NCI-H1436 (cell line): ENCODE measurements around the gene ARRDC1.
"Not testable (repeated sequence)": the region's sequence is repeated elsewhere in the genome, so short reads cannot be mapped to it uniquely, and the experiment has no call there.

ENCODE experiments used
- DNase-seq: peaks from one replicate; lab custom pipeline; 2025; lab: John Stamatoyannopoulos, UW

The ARRDC1 gene

DNA sequence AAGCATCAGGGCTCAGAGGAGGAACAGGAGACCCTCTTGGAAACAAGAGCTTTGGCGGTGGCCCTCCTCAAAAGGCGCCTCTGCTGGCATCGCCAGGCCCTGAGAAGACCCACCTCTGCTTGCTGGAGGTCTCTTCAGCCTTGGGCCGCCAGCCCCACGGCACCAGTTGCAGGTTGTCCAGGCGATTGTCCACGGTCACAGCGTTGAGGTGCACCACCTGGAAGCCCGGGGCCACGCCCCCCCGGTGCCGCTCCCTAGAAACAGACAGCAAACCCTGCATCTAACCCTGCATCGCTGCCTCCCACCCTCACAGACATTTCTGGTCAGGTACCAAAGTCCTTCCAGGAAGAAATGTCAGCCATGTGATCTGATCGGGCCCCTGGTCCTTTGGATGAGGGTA is 18.6 kb upstream of the ARRDC1 start:
- DNase-seq = no peak

DNA sequence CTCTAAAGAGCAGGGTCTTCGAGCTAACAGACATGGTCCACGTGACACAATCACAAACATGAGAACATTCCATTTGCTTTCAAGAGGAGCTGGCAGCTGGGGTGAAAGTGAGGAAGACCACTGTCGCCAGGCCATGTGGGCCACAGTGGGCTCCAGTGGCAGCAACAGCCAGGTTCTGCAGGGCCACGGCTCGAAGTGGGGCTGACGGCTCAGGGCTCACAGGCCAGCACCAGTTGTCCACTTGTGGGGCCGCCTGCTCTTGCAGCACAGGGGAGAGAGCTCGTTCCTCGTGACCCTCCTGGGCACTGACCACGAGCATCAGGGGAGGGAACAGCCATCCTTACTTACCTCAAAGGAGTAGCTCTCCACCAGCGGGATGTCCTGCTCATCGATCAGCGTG is 17.2 kb upstream of the ARRDC1 start:
- DNase-seq = no peak

DNA sequence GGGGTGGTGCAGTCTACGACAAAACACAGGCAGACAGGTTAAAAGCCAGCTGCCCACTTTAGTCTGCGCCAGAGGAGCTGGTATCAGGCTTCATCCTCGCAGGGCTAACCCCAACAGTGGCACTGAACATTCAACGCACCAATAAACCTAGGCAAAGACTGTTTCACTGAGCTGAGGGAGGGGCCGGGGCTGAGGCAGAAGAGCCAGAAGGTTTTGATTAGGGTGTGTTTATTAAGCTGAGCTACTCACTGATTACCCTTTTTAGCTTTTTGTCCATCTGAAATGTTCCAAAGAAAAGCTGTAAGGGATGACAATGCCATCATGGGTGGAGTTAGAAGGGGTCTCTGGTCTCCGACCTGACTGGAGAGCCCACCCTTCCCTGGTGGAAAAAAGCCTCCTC is 16.6 kb upstream of the ARRDC1 start:
- DNase-seq = no peak

DNA sequence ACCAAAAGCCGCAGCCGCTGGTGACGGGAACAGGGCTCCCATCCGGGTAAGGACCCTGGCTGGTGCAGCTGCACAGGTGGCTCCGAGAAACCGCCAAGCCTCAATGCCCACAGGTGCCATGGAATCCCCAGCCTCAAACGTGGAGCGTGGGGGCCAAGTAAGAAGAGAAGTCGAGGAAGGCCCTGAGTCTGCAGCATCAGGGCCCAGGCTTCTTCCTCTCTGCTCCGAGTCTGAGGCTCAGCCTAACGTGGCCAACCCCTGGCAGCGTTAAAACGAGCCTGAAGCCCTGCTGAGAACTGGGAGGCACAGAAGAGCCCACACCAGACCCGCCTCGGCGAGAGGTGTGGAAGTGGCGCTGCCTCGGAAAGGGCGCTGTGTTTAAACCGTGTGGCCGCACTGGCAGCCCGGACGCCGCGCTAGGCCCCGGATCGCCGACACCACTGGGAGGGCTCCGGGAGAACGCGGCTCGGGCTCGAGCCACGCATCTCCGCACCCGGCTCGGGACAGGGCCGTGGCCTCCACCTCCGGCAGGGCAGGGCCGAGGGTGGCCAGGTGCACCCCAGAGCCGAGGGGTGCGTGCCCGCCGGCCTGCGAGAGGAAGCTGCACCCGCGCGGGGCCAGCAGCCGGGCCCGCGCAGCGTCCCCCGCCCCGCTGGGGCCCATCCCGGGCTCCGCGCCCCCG is 15.9 kb upstream of the ARRDC1 start:
- DNase-seq = no peak

DNA sequence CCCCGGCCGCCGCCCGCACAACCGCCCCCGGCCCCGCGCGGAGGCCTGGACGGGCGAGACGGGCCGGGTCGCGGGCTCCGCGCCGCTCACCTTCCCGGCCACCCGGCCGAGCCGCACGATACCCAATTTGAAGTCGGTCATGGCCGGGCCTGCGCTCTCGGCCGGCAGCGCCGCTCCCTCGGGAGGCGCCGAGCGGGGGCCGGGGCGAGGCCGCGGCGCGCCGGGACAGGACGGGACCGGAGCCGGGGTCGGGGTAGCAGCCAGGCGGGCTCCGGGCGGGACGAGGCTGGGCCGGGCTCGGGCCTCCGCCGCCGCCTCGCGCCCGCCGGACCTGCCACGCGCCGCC is 15.4 kb upstream of the ARRDC1 start:
- no peak for DNase-seq

DNA sequence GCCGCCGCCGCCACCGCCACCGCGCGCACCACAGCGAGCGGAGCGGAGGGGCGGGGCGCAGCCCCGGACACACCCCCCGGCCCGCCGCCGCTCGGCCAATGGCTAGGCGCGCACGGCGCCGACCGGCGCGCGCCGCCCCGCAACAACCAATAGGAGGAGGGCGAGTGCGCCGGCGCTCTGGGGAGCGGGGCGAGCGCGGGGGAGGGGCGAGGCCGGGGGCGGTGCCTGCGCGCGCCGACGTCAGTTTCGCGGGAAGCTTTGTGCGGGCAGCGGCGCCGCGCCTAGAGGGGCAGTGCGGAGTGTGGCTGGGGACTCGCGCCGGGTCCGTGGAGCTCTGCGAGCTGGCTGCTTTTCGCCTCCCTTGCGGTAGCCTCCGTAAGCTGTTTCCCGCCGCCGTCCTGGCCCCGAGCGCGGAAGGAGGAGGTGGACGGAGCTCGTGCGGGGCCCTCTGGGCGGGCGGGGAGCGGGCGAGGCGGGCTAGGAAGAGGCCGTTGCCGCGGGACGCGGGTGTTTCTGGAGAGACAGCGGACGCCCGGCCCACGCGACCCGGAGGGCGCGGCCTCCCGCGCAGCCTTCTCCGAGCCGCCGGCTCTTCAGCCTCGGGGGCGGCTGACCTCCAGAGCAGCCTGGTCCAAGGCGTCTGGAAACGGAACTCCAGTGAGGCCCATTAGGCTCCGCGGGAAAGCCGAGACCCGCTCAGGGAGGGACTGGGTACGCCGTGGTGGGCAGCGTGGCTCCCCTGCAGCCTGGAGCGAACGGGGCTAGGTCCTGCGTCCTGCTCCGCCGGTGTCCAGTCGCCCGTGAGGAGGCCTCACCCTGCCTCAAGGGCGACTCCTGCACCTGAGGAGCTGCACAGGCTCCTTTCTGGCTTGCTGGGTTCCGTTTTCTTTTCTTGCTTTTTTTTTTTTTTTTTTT is 14.8 kb upstream of the ARRDC1 start, which contains the start of gene ZMYND19:
TSS of gene ZMYND19 (minus strand) at position 44 of the 915 bp plus-strand sequence. CDS start 249 bp downstream, outside the sequence.
- peak; percentile 85 for DNase-seq

DNA sequence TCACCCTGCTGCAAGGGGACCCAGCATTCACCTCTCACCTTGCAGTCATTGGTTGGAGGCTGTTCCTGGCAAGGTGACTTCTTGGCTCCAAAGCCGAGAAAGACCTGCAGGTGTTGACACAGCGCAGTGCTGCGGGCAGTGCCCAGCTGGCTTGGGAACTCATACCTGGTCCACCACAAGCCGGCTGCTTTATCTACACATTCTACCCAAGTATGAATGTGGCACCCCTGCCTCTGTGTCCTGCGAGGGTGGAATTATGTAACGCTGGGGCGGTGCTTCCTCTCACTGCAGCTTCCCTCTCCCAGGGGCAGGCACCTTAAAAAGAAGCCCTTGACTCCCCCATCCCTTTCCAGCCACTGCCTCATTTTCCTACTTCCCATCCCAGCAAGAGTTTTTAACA is 12.7 kb upstream of the ARRDC1 start:
- DNase-seq = no peak

DNA sequence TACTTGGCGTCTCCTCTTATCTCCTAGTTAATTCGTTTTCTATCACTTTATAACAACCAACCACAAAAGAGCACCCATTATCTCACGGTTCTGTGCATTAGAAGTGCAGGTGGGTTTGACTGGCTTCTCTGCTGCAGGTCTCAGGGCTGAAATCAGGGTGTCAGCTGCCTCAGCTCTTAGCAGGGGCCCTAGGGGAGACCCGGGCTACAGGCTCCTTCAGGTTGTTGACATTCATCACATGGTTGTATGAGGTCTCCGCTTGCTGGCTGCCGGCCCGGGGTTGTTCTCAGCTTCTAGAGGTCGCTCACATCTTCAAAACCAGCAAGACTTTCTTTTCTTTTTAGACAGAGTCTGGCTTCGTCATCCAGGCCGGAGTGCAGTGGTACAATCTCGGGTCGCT is 12.3 kb upstream of the ARRDC1 start:
- peak; percentile 32 for DNase-seq

DNA sequence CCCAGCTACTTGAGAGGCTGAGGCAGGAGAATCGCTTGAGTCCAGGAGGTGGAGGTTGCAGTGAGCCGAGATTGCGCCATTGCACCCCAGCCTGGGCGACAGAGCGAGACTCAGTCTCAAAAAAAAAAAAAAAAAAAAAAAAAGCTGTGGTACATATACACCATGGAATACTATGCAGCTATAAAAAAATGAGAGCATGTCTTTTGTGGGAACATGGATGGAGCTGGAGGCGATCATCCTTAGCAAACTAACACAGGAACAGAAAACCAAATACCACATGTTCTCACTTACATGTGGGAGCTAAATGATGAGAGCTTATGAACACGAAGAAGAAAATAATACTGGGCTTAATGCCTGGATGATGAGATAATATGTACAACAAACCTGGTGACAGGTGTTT is 8.9 kb upstream of the ARRDC1 start:
- DNase-seq = not testable (repeated sequence)

DNA sequence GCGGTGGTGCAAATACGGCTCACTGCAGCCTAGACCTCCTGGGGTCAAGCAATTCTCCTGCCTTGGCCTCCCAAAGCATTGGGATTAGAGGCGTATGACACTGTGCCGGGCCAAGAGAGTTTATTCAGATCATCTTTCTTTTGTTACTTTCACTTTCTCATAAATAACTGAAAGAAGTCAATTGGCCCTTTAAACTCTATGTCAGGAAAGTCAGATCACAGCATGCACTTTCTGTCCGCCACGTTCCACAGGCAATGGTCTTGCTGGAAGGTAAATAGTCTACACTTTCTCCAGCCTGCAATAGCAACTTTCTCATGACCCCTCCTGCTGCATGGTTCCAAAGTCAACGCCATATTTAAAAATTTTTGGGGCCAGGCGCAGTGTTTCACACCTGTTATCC is 6.5 kb upstream of the ARRDC1 start:
- DNase-seq = no peak

DNA sequence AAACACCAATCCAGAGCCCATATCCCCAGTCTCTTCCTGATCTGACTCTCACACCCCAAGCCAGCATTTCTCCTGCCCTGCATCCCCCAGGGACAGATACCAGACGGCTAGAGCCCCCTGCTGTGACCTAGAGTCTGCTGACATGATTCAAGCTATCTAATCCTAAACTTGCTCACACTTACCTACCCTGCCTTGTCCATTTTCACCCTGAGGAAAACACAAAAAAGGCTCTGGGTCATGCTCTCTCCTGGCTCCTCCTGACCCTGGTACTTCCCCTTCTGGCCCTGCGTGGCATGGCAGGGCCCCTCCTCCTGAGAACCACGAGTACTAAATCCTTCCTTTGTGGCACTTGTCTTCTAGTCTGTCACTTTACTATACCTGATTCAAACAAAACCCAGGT is 2.8 kb upstream of the ARRDC1 start:
- DNase-seq = no peak

DNA sequence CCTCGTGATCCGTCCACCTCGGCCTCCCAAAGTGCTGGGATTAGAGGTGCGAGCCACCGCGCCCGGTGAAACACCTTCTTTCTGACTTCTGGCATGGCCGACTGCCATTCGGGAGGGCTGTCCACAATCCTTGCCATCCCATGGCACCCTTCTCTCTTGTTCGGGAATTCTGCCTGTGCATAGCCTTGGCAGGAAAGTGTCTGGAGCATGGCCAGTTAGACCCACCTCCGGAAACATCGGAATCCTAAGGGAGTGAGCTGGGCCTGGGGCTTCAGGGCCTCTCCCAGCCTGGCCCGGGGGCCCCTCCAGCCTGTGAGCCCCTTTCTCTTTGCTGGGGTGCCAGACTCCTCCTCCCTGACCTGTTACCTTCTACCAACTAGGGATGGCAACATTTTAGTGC is 1.6 kb upstream of the ARRDC1 start:
- no peak for DNase-seq

DNA sequence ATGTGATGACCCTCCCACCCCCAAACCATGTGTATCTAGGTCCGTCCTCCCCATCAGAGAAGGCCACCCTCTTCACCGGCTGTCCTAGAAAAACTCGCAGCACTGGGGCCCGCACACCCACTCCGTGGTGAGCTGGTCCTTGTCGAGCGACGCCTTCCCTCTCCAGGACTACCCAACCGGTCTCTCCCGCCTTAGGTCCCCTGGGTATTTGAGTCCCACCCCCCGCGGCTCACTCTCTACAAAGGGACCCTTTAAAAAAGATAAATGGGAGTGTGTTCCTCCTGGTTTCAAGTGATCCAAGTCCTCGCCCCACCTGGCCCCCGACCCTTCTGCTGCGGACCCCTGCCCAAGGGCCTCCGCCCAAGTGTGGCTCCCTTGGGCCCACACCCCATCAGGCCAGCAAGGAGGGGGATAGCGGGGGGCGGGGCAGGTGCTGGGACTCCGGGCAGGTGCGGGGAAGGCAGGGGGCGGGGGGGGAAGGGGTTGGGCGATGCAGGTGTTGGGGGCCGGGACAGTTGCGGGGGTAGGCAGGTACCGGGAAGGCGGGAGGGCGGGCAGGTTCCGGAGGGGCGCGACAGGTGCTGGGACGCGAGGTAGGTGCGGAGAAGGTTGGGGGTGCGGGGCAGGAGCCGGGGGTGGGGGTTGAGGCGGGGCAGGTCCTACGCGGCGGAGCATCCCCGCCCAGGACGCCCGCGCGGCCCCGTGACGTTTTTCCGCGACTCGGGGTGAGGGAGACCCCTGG is 970 bp upstream of the ARRDC1 start:
- peak; percentile 50 for DNase-seq

DNA sequence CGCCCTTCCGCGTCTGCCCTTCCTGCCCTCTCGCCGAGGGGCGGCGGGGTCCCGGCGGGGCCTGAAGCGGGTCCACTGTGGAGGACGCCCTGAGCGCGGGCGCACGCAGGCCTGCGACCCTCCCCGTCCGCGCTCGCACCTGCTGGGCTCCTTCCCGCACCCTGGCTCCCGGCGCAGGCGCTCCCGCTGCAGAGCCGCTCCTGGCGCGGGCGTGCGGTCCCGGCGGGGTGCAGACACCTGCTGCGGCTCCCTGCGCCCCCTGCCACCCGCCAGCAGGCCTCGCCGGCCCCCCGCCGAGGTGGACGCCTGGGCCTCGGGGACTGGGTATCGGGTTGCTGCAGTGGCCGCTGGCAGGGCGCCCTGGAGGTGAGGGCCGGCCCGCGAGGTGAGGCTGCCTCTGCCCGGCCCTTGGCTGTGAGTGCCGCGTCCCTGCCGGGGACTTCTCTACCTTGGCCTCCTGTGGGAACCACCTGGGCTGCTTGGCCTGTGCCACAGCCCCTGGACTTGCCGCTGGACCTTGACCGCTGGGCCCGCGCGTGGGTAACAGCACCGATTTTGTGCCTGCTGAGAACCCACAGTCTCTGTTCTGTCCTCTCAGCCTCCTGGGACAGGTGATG is 627 bp downstream of the ARRDC1 start:
- no peak for DNase-seq

DNA sequence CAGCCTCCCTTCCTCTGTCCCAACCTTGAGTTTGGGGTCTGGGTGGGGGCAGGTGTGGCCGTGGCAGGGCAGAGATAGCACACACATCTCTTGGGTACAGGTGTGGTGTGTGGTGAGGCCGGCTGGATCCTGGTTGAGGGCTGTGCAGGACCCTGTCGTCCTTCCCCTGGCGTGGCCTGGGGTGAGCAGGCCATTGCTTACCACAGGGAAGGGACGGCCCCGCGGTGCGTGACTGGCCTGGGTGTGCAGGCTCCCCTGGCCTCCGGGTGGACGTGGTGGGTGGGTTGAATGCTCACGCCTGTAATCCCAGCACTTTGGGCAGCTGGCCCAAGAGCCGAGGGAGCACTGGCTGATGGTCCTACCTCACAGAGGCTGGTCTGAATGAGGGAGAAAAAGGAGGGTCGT is 1.2 kb downstream of the ARRDC1 start:
- DNase-seq = no peak

DNA sequence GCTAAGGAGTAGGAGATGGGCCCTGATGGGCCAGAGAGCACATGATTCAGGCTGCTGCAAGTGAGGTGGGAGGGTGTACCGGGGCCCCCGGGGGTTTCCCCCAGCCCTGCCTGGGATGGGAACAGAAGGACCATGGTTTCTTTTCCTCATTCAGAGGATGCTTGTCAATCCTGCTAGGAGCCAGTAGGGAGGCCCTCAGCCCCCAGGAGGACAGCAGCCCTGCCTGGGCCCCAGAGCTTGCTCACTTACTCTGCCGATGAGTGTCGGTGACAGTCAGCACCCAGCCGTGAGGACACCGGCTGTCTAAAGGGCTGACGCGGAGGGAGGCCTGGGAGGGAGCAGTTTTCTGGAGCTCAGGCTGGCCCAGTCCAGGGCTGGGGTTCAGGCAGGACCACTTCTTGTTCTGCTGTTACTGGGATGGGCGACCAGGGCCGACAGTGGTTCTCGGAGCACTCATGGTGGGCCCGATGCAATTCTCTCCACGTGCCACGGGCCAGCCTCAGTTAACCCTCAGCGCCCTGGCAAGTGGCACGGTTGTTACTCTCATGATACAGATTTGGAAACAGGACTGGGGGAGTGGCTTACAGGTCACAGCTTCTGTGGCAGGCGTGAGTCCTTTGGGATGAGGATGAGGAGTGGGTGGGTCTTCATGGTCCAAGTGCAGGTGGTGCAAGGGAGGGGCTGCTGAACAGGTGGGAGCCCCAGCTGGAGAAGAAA is 1.8 kb downstream of the ARRDC1 start:
- no peak for DNase-seq

DNA sequence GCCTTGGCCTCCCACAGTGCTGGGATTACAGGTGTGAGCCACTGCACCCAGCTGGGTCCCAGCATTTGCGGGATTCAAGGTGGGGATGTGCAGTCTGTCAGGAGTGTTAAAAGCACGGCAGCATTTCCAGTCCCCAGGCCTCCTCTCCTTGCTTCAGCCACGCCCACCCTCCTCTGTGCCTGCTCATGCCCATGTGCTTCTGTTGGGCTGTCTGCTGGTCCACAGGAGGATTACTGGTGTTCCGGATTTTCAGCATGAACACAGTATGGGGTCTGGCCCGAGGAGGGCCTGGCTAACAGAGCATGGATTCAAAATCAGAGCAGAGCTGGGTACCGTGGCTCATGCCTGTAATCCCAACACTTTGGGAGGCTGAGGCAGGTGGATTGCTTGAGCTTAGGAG is 5.5 kb downstream of the ARRDC1 start:
- no peak for DNase-seq

DNA sequence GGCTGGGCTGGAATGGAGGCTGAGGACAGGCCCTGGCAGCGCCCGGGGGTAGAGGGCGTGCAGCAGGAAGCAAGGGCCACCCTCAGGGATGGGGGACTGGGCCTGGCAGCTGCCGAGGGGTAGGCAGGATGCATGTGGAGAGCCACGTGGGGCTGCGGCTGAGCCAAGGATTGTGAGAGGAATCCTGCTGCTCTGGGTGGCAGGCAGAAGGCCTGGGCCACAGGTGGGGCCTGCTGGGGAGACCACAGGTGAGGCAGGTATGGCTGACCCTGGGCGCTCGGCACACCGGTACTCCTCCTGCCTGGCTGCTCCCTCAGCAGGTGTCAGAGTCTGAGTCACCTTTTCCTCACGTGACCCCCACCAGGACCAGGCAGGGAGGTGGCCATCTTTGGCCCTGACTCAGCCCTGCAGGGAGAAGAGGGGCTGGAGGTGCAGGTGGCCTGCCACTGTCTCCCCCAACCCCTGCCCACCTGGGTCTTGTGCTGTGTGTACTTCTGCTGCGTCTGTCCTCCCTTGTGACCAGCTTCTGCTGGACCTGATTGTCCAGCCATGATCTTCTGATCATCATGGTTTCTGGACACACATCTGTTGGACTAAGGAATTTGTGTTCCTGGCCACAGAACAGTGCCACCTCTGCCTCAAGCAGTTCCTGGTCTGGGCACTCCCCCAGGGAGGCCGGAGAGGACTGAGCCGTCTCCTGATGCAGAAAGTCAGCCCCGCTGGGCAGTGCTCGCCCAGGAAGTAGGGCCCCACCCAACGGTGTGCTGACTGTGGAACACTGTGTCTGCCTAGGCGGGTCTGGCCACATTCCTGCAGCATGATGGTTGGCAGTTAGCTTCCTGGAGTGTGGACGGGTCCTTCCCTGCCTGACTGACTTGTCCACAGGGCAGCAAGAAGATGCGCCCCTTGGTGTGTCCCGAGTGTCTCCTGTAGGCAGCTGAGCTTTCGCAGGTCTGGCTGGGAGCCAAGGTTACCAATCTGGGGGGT is 6.4 kb downstream of the ARRDC1 start:
- no peak for DNase-seq

DNA sequence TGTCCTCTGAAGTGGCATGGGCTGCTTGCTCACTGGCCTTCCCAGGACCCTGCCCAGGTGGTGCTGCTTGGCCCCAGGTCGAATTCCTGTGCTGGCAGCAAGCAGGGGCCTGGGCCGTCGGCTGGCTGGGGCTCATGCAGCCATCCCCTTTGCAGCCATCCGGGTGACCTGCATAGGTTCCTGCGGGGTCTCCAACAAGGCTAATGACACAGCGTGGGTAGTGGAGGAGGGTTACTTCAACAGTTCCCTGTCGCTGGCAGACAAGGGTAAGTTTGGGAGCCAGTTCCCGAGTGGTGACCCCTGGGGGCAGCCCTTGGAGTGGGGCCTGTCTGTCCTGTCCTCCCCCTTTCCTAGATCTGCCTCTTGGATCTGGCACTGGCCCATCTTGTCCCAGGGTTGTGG is 7.3 kb downstream of the ARRDC1 start:
- no peak for DNase-seq

DNA sequence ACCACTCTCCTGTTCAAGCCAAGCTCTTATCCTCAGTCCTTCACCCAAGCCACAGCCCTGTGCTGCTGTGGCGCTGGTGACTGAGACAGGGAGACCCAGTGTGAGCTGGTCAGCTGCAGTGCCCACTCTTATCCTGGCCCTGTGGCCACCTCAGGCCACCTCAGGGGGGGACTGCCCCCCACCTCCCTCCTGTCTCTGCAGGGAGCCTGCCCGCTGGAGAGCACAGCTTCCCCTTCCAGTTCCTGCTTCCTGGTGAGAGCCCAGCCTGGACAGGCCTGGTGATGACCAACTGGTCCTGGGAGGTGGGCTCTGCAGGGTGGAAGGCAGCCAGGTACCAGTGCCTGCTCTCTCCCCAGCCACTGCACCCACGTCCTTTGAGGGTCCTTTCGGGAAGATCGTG is 7.8 kb downstream of the ARRDC1 start:
- DNase-seq = no peak
